NCI-H2081 treated with DMSO at 0.1 percent for 48 hours (cell line): ENCODE results near the gene BCAS1.
"Not testable (repeated sequence)": the region's sequence is repeated elsewhere in the genome, so short reads cannot be mapped to it uniquely, and the experiment has no call there.

Experiments
- DNase-seq: peaks from one replicate; lab custom pipeline; 2025; lab: John Stamatoyannopoulos, UW

Gene BCAS1

DNA sequence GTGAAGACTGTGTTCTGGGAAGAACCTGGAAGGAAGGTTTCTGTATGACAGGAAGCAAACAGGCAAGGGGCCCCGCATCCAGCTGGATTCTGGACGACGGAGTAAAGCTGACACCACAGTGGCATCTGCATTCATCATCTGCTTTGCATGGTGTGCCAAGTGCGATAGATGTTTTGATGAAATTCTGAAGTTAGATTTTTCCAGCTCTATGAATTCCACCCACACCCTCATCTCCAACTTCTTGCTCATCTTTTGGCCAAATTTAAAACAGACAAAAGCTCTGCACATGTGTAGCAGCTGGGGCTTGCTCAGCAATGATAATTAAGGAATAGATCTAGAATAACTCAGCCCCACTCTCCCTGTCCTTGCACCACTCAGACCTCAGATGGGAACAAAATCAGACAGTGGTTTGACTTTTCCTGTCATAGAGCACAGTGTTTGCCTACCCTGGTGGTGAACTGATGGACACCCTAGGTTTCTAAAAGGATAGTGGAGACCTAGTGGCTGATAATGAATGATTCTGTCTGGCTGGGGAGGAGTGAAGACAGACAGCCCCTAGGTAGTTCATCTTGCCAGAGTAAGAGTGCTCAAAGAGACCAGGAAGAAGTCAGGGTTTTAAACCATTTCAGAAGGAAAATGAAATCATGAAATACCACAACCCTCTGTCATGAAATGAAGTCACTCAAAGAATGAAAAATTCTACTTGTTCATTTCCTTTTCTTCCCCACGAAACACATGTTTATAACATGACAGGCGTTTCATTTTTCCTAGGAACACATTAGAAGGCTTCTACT, 85.8 kb downstream of the BCAS1 start:
- DNase-seq = no peak

GRCh38 chr20:53983401-53983800, 87.0 kb downstream of the BCAS1 start:
- DNase-seq = no peak

DNA sequence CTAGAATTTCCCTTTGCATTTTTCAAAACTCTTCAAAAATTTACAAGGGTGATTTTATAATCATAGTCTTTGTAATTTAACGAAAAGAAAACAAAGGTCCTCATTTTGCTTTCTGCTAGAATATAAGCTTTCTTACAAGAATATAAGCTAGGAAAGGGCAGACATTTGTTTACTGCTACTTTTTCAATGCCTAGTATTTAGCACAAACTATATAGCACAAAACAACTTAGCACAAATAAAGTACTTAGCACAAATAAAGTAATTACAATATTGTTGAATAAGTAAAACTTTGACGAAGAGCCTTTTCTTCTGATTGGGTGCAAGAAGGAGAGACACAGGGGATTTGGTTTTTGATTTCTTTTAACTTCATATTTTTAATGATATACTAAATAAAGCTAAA, 87.8 kb downstream of the BCAS1 start:
- DNase-seq = no peak

DNA sequence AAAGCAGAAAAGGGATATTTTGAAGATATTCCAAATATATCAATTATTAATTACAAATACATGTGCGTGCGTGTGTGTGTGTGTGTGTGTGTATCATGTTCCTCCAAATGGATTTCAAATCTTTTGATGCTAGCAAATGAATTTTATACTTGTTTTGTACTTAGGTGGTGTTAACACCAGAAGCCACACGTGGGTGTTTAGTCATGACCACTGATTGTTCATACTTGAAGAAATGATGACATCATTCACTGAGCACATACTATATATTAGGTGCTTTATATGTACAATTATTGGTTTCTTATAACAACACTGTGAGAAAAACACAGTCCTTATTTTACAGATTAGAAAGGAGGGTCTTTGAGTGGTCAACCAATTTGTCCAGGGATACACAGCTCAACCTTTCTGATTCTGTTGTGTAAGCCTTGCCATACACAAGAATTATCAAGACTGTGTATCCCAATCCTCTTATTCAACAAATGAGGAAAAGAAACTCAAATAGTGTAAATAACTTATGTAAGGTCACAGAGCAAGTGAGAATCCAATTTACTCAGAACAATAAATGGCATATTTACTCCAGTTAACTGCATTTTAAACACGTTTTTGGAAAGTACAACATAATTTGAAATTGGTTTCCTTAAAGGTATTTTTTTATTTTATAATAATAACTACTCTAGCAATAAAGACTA, 88.5 kb downstream of the BCAS1 start:
- no peak for DNase-seq

GRCh38 chr20:53981130-53981529, 89.3 kb downstream of the BCAS1 start:
- no peak for DNase-seq

GRCh38 chr20:53980031-53980465, 90.3 kb downstream of the BCAS1 start:
- DNase-seq = no peak

GRCh38 chr20:53978497-53978896, 91.9 kb downstream of the BCAS1 start:
- DNase-seq = no peak

- DNase-seq = no peak
Observed at GRCh38 chr20:53977391-53977790, 93.0 kb downstream of the BCAS1 start.

DNA sequence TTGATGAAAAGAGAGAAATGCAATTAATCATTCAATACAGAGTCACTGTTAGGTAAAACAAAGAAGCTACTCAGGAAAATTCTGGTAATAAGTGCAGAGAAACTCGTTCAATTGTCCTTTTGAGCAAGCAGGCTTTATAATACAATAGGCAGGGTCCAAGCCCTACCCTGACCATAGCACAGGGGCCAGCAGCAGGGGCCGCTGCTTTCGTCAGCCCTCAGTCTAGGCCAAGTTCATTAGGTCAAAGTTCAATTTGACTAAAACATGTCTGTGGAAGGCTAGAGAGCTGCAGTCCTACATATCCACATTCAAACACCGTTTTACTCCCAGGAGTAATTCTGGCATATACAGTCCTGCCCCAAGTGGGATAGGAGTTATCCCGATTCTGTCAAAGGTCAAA, 94.6 kb downstream of the BCAS1 start:
- no peak for DNase-seq

DNA sequence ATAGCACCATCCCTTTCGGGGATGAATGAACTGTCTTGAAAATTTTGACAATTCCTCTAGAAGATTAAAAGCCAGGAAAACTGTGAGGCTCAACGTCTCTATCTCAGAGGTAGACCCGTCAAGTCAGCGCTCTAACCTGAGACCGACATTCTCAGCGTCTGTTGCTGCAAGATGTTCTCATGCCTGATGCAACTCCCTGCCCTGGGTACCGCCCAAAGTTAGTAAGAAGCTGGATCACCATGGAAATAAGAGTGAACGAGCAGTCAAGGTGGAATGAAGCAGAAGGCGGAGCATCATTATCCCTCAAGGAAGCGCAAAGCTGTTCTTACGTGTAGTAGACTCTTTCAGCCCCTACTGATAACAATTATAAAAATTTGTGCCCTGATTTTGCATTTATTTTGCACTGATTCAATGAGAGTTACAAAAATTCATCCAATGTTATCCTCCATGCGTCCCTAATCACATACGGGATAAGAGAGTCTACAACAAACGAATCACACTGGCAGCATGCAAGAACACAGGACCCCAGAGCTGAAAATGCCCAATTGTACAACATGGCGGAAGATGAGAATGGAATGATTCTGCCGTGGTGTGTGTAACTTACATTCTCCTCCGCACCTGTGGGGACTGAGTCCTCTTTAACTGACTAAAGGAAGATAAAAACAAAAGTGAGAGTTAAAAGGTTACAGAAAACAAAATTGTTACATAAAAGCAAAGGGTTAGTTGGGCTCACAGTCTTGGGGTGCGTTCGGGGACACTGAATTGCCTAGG, 95.4 kb downstream of the BCAS1 start:
- DNase-seq = no peak

- DNase-seq = not testable (repeated sequence)
Observed at GRCh38 chr20:53973882-53974281, 96.5 kb downstream of the BCAS1 start.

DNA sequence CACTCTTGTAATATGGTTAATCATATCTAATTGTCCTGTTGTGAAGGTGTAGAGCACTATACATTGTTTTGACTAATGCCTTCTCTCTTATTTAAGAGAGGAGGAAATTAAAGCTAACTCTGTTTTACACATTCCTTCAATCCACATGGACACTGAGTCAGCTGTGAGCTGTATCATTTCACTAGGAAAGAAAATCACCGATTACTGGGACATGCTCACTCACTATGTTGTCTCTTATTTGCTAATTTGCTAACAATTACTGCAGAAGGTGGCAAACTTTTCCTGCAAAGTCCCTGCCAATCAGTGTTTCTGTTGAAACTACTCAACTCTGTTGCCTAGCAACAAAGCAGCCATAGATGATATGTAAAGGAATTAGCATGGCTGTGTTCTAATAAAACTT, 98.2 kb downstream of the BCAS1 start:
- no peak for DNase-seq

DNA sequence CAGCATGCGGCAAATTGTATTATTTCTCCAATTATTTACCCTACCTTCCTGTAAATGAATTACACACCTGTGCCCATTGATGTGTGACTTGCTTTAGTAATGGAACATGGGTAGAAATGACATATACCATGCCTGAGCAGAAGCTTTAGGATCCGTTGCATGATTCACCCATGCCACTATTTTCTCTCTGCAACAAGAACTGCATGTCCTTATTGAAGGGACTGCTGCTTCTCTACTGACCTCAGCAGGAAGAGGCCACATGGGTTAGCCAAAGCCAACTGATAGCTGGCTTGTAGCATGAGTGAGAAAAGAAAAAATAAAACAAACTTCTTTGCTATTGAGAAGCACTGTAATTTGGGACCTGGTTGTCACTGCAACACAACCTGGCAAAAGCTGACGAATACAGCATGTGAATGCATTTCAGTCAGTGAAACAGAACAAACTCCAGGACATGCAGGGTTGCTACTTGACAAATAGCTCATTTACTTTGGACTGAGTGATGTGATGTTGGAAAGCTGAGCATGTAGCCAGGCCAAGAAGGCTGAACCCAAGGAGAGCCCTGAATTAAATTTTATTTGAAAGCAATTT, 99.2 kb downstream of the BCAS1 start:
- DNase-seq = no peak

GRCh38 chr20:53970232-53970631, 100.2 kb downstream of the BCAS1 start:
- DNase-seq = no peak

- no peak for DNase-seq
Observed at GRCh38 chr20:53967527-53967926, 102.9 kb downstream of the BCAS1 start.

DNA sequence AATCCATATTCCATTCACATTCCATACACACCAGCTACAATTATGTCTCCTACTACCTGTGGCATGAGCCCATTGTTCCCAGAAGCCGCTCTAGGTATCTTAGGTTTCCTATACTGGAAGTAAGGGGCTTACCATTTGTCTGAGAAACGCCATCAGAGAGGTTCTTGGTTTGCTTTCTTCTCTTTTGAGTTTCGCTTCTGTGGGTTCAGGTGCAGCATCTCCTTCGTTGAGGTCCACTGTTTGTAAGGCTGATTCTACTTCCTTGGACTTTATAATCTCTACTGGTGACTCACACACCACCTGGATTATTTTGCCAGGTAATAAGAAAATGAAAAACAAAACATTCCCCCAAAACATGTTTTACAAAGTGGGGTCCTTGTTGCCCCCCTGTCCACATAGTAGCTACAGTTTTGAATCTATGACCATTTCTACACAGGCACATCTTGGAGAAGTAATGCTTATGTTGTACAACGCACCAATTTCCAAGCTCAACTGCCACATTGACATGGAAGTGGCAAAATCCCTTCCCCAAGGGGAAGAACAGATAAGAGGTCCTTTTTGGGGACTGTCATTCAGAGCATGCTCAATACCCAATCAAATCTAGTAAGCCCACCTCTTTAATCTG, 103.5 kb downstream of the BCAS1 start:
- DNase-seq = no peak

DNA sequence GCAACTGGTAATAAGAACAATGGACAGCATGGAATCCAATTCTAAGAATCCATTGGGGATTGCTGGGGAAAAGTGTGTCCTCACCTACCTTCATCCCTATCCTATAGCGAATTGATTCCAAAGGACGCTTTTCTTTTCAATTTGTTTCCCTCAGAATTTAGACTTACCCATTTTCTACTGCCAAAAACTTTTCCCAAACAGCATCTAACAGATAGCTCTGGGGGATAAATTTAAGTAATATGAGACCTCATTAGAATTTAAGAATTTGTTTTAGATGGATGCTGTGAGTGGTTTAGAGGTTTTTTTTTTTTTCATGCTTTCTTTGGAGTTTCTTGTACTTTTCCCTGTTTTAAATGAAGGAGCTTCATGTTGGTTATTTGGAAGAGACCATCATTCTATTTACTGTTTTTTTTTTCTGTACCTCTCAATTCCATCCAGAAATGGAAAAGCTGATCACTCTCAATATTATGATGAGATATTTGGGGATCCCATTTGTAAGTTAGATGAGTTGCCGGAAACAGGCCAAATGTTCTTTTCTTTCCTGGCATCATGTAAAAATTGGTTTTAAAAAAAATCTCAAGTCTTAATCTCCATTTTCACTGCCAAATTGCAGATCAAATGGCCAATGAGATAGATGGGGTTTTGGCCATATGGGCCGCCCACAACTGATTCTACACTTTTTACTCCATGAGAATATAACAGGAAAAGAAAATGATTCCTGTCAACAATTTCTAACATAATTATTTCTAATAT, 105.7 kb downstream of the BCAS1 start:
- DNase-seq = no peak

DNA sequence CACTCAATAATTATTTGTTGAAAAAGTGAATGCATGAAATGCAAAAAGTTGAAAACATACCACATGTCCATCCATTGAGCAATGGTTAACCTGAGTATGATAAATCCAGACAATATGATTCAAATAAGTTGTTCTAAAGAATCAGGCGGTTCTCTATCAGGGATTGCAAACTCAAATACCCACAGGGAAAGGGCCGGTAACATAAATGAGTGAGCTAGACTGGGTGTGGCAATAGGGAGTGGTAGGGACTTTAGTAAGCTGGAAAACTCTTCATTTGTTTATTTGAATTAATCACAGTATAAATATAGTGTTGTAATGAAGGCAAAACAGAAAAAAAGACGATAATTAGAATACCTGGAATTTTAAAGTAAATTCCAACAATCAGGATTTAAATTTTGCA, 106.3 kb downstream of the BCAS1 start:
- no peak for DNase-seq

GRCh38 chr20:53963635-53964034, 106.8 kb downstream of the BCAS1 start:
- no peak for DNase-seq

DNA sequence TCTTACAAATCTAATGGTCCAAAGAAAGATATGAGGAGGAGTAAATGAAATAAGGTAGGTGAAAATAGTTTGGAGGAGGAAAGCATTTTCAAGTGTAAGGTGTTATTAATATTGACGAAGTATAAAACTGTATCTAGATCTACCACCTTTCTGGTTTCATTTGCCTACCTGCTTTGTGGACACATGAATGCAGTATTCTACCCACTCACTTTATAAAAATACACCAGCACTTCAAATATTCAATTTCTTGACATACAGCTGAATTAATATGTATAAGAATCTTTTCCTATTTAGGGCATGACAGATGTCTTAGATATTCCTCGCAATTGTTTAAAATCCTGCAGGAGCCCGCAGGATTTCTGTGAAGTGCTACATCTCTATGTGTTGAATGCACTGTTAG, 108.0 kb downstream of the BCAS1 start:
- DNase-seq = no peak

DNA sequence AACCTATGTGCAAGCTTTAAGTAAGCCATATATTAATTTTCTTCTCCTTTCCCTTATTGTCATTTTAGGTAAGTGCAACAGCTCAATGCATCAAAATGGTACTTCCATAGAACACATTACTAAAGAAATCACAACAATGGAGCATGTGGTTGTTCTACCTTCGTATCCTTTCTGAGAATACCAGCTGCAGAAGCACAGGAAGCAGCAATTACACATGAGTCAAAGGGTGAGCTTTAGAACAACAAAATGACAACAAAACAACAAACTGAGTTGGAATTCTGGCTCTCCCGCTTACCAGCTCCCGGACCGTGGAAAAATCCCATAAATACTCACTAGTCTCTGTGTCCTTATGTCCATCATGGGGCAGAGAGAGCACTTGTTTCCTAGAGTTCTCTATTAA, 108.9 kb downstream of the BCAS1 start:
- DNase-seq = no peak
